NCI-H1930 (cell line): Measurements from ENCODE around the gene ZBTB9.

Experiments
- DNase-seq, 2 experiments: peaks; one replicate each; lab custom pipeline; 2025; lab: John Stamatoyannopoulos, UW

Gene ZBTB9

GRCh38 chr6:33454009-33454946 is at the start of gene ZBTB9:
TSS of gene ZBTB9 (plus strand) at chr6:33454576. CDS start at chr6:33455101, 525 bp downstream.
- peak; percentile 93 to 97 for DNase-seq

GRCh38 chr6:33404884-33405283 is 49.5 kb upstream of the ZBTB9 start:
- no peak for DNase-seq

- DNase-seq = no peak
Measured at GRCh38 chr6:33405386-33405940, 48.9 kb upstream of the ZBTB9 start.

- DNase-seq = no peak
Measured at GRCh38 chr6:33406126-33406525, 48.2 kb upstream of the ZBTB9 start.

- no peak for DNase-seq
Measured at GRCh38 chr6:33407132-33407718, 47.2 kb upstream of the ZBTB9 start.

- peak; percentile 96 for DNase-seq
Measured at GRCh38 chr6:33410050-33410710, 44.2 kb upstream of the ZBTB9 start.

- DNase-seq = peak in 1 of 2 experiments; percentile 66
Measured at GRCh38 chr6:33410711-33411631, 43.4 kb upstream of the ZBTB9 start, which contains the start of gene PHF1. TSS of gene PHF1 (plus strand) at chr6:33411014. CDS start at chr6:33412264, 1,250 bp downstream.

- DNase-seq = no peak
Measured at GRCh38 chr6:33411632-33412005, 42.8 kb upstream of the ZBTB9 start.

- no peak for DNase-seq
Measured at GRCh38 chr6:33412140-33413009, 42.0 kb upstream of the ZBTB9 start.

- DNase-seq = no peak
Measured at GRCh38 chr6:33413241-33414120, 40.9 kb upstream of the ZBTB9 start.

GRCh38 chr6:33414592-33415271 is 39.6 kb upstream of the ZBTB9 start:
- DNase-seq = peak in 1 of 2 experiments; percentile 15

- DNase-seq = no peak
Measured at GRCh38 chr6:33415831-33416230, 38.5 kb upstream of the ZBTB9 start.

- DNase-seq = no peak
Measured at GRCh38 chr6:33416386-33417127, 37.8 kb upstream of the ZBTB9 start.

- DNase-seq = no peak
Measured at GRCh38 chr6:33417128-33417902, 37.1 kb upstream of the ZBTB9 start.

- DNase-seq = peak; percentile 99
Measured at GRCh38 chr6:33417903-33418689, 36.3 kb upstream of the ZBTB9 start, which contains the start of gene CUTA. TSS of gene CUTA (minus strand) at chr6:33418107. CDS start at chr6:33418000, 107 bp downstream.

- no peak for DNase-seq
Measured at GRCh38 chr6:33418690-33419291, 35.6 kb upstream of the ZBTB9 start.
